Measurements from ENCODE around the gene CFL1.
A peak's percentile ranks its signal among the peaks of the same experiment; 100 is the strongest.
"Not testable (repeated sequence)": the region's sequence is repeated elsewhere in the genome, so short reads cannot be mapped to it uniquely, and the experiment has no call there.

Gene CFL1

GRCh38 chr11:65856689-65857499 lies 1.1 kb downstream of the CFL1 start:
- peak; percentile 62 for DNase-seq (ENCODE audit: low read depth)

- no peak for DNase-seq (ENCODE audit: low read depth)
Observed at GRCh38 chr11:65855927-65856363, 2.0 kb downstream of the CFL1 start.

GRCh38 chr11:65854852-65855837 lies 2.8 kb downstream of the CFL1 start:
- DNase-seq (ENCODE audit: low read depth) = no peak

- DNase-seq (ENCODE audit: low read depth) = no peak
Observed at GRCh38 chr11:65854161-65854592, 3.8 kb downstream of the CFL1 start.

GRCh38 chr11:65853246-65853979 lies 4.6 kb downstream of the CFL1 start:
- DNase-seq (ENCODE audit: low read depth) = no peak

- no peak for DNase-seq (ENCODE audit: low read depth)
Observed at GRCh38 chr11:65852508-65853245, 5.3 kb downstream of the CFL1 start.

- DNase-seq (ENCODE audit: low read depth) = no peak
Observed at GRCh38 chr11:65851811-65852507, 6.0 kb downstream of the CFL1 start.

- DNase-seq (ENCODE audit: low read depth) = peak; percentile 87
Observed at GRCh38 chr11:65851083-65851579, 6.8 kb downstream of the CFL1 start.

GRCh38 chr11:65850217-65851082 lies 7.5 kb downstream of the CFL1 start:
- DNase-seq (ENCODE audit: low read depth) = no peak

GRCh38 chr11:65849771-65850216 lies 8.2 kb downstream of the CFL1 start:
- no peak for DNase-seq (ENCODE audit: low read depth)

GRCh38 chr11:65849366-65849765 lies 8.6 kb downstream of the CFL1 start:
- DNase-seq (ENCODE audit: low read depth) = no peak

GRCh38 chr11:65848693-65849092 lies 9.3 kb downstream of the CFL1 start:
- DNase-seq (ENCODE audit: low read depth) = not testable (repeated sequence)

GRCh38 chr11:65847746-65848145 lies 10.2 kb downstream of the CFL1 start:
- no peak for DNase-seq (ENCODE audit: low read depth)

- DNase-seq (ENCODE audit: low read depth) = no peak
Observed at GRCh38 chr11:65844231-65844872, 13.6 kb downstream of the CFL1 start.

- DNase-seq (ENCODE audit: low read depth) = no peak
Observed at GRCh38 chr11:65843811-65844210, 14.2 kb downstream of the CFL1 start.

GRCh38 chr11:65842144-65842543 lies 15.8 kb downstream of the CFL1 start:
- no peak for DNase-seq (ENCODE audit: low read depth)

- DNase-seq (ENCODE audit: low read depth) = no peak
Observed at GRCh38 chr11:65834202-65834601, 23.8 kb downstream of the CFL1 start.

GRCh38 chr11:65833297-65834030 lies 24.5 kb downstream of the CFL1 start, which contains the start of gene SNX32:
TSS of gene SNX32 (plus strand) at chr11:65833963. CDS start at chr11:65834066, 103 bp downstream.
- DNase-seq (ENCODE audit: low read depth) = peak; percentile 83

Data from CMK (cell line).